ENCODE results near the gene EHD1.

DNA sequence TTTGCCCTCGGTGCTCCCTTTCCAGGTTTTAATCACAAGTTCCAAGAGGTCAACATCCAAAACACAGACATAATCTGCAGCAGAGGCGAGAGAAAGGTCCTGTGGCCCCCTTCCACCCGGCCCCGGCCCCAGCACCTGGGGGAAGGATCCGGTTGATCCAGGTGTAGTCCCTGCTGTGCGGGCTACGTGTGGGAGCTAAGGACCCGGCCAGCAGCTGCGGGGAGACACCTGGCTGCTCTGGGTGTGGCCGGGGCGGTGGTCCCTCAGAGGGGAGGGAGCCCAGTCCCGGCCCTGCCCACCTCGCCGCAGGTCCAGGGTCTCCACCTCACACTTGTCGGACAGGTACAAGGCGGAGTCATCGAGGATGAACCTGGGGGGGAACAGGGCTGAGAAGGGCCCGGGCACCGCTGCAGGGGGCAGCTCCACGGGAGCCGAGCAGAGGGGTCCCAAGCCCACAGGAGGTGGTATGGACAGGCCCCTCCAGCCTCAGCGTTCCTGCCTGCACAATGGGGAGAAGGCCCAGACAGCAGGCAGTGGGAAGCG is 24.9 kb upstream of the EHD1 start:
- TF ChIP-seq, protein P1, sequence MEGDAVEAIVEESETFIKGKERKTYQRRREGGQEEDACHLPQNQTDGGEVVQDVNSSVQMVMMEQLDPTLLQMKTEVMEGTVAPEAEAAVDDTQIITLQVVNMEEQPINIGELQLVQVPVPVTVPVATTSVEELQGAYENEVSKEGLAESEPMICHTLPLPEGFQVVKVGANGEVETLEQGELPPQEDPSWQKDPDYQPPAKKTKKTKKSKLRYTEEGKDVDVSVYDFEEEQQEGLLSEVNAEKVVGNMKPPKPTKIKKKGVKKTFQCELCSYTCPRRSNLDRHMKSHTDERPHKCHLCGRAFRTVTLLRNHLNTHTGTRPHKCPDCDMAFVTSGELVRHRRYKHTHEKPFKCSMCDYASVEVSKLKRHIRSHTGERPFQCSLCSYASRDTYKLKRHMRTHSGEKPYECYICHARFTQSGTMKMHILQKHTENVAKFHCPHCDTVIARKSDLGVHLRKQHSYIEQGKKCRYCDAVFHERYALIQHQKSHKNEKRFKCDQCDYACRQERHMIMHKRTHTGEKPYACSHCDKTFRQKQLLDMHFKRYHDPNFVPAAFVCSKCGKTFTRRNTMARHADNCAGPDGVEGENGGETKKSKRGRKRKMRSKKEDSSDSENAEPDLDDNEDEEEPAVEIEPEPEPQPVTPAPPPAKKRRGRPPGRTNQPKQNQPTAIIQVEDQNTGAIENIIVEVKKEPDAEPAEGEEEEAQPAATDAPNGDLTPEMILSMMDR (IDR thresholded peaks at IDR 0.05): no peak
- TF ChIP-seq EP300 (IDR thresholded peaks at IDR 0.05; ENCODE audit: low read depth) (no peak), POLR2AphosphoS5 (IDR thresholded peaks at IDR 0.05) (no peak), POLR2A (IDR thresholded peaks at IDR 0.05) (no peak)
